ENCODE data around the gene FAM151A.

Gene FAM151A

DNA sequence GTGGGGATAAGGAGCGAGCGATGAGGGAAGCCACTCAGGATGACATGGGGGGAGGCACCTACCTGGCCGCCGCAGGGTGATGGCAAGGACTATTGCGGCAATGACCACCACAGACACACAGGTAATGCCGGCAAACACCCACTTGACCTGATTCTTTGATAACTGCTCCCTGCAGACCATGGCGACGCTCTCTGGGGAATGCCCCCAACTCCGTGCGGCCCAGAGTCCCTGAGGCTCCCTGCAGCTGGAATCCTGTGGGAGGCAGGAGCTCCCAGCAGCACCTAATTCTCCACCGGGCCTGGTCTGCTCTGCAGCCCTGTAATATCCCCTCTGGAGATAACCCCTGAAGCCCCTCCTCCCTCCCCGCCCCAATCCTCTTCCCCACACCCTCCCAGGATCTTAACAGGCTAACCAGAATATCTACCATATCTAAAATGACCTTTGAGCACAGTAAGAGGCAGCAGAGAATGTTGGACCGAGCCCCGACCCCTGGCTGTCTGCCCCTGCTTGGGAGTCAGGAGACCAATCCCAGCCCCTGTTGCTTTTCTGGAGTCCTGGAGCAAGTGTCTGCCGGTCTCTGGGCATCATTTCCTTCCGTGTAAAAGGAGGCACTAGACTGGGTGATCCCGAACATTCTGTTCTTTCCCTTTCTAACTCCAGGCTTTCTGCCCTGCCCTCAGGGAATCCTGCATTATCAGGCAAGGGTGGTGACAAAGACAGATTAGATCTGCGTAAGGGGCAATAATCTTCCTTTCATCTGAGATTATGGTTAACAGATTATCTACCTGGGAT lies at the start of gene FAM151A:
FAM151A (minus strand) TSS at position 310 of the 792 bp plus-strand sequence; CDS start at position 180, 130 bp downstream.
- no peak for TF ChIP-seq CTCF (IDR thresholded peaks at IDR 0.05; ENCODE audit: control insufficient read depth, extremely low read depth, insufficient read depth)
- H3K4me3 ChIP-seq (ENCODE audit: low read depth, low read length), result no peak within 1 kb of the TSS
- no peak for DNase-seq (ENCODE audit: low read depth)

- DNase-seq (ENCODE audit: low read depth), result peak; percentile 4
- peak; percentile 92 for TF ChIP-seq CTCF (IDR thresholded peaks at IDR 0.05; ENCODE audit: control insufficient read depth, extremely low read depth, insufficient read depth)
Measured at GRCh38 chr1:54671985-54672608, 48.8 kb upstream of the FAM151A start.

GRCh38 chr1:54668567-54668966 lies 45.2 kb upstream of the FAM151A start:
- H3K4me3 ChIP-seq (ENCODE audit: low read depth, low read length), result no peak overlapping the region
- no peak for DNase-seq (ENCODE audit: low read depth)
- TF ChIP-seq CTCF (IDR thresholded peaks at IDR 0.05; ENCODE audit: control insufficient read depth, extremely low read depth, insufficient read depth), result no peak

More at GRCh38 chr1:54671985-54672608, 48.8 kb upstream of the FAM151A start:
- no peak overlapping the region for H3K4me3 ChIP-seq (ENCODE audit: low read depth, low read length)

GRCh38 chr1:54667797-54668196 lies 44.5 kb upstream of the FAM151A start:
- TF ChIP-seq CTCF (IDR thresholded peaks at IDR 0.05; ENCODE audit: control insufficient read depth, extremely low read depth, insufficient read depth), result no peak
- H3K4me3 ChIP-seq (ENCODE audit: low read depth, low read length), result no peak overlapping the region
- DNase-seq (ENCODE audit: low read depth), result no peak

- H3K4me3 ChIP-seq (ENCODE audit: low read depth, low read length), result no peak overlapping the region
- no peak for TF ChIP-seq CTCF (IDR thresholded peaks at IDR 0.05; ENCODE audit: control insufficient read depth, extremely low read depth, insufficient read depth)
- no peak for DNase-seq (ENCODE audit: low read depth)
Measured at GRCh38 chr1:54666333-54666732, 43.0 kb upstream of the FAM151A start.

GRCh38 chr1:54665852-54666251 lies 42.5 kb upstream of the FAM151A start:
- no peak overlapping the region for H3K4me3 ChIP-seq (ENCODE audit: low read depth, low read length)
- TF ChIP-seq CTCF (IDR thresholded peaks at IDR 0.05; ENCODE audit: control insufficient read depth, extremely low read depth, insufficient read depth), result no peak
- DNase-seq (ENCODE audit: low read depth), result no peak
